NCI-H2107 (cell line): ENCODE data around the gene NRXN3.

Experiments
- DNase-seq: peaks from one replicate; lab custom pipeline; 2025; lab: John Stamatoyannopoulos, UW

Gene NRXN3

GRCh38 chr14:78586681-78587080, 416.5 kb downstream of the NRXN3 start:
- DNase-seq = no peak

GRCh38 chr14:78588906-78589305, 418.7 kb downstream of the NRXN3 start:
- no peak for DNase-seq

- DNase-seq = no peak
Observed at GRCh38 chr14:78592616-78593219, 422.5 kb downstream of the NRXN3 start.

- DNase-seq = no peak
Observed at GRCh38 chr14:78593949-78594348, 423.8 kb downstream of the NRXN3 start.

GRCh38 chr14:78595797-78596196, 425.6 kb downstream of the NRXN3 start:
- no peak for DNase-seq

GRCh38 chr14:78598046-78598920, 428.1 kb downstream of the NRXN3 start:
- peak; percentile 84 for DNase-seq

GRCh38 chr14:78605025-78605762, 435.0 kb downstream of the NRXN3 start:
- DNase-seq = no peak

GRCh38 chr14:78605897-78606500, 435.8 kb downstream of the NRXN3 start:
- DNase-seq = no peak

GRCh38 chr14:78608998-78609787, 439.0 kb downstream of the NRXN3 start:
- no peak for DNase-seq

- DNase-seq = no peak
Observed at GRCh38 chr14:78610994-78611393, 440.8 kb downstream of the NRXN3 start.

- no peak for DNase-seq
Observed at GRCh38 chr14:78611796-78612571, 441.8 kb downstream of the NRXN3 start.

GRCh38 chr14:78612666-78613065, 442.5 kb downstream of the NRXN3 start:
- no peak for DNase-seq

GRCh38 chr14:78614593-78614992, 444.4 kb downstream of the NRXN3 start:
- DNase-seq = no peak

GRCh38 chr14:78617735-78618134, 447.6 kb downstream of the NRXN3 start:
- DNase-seq = no peak

GRCh38 chr14:78618368-78618767, 448.2 kb downstream of the NRXN3 start:
- no peak for DNase-seq

- no peak for DNase-seq
Observed at GRCh38 chr14:78627114-78627513, 456.9 kb downstream of the NRXN3 start.

GRCh38 chr14:78631551-78631950, 461.4 kb downstream of the NRXN3 start:
- no peak for DNase-seq

GRCh38 chr14:78633752-78634151, 463.6 kb downstream of the NRXN3 start:
- no peak for DNase-seq

GRCh38 chr14:78637489-78637888, 467.3 kb downstream of the NRXN3 start:
- DNase-seq = no peak

GRCh38 chr14:78637908-78638475, 467.8 kb downstream of the NRXN3 start:
- no peak for DNase-seq
